GM12878 (cell line): ENCODE results near the gene SLC2A5. TPM values are rescaled to one million over a fixed set of nuclear protein-coding genes. Genes with fewer than 3 reads are reported as not detected.

Source experiments
- BCL3 ChIP-seq: IDR thresholded peaks from 2 replicates; pipeline ENCODE4 v1.6.1; 2011; ENCODE audit warnings: borderline replicate concordance, low read depth, mild to moderate bottlenecking, moderate library complexity, low read length; ENCODE audit not compliant: insufficient read depth, poor library complexity, severe bottlenecking
- BMI1 ChIP-seq: fragments of 450-650 bp; IDR thresholded peaks from 2 replicates; pipeline ENCODE4 v1.6.1; 2016; ENCODE audit warnings: mild to moderate bottlenecking, moderate library complexity, borderline replicate concordance
- CHD1 ChIP-seq: IDR thresholded peaks from 2 replicates; pipeline ENCODE4 v1.6.1; 2012; ENCODE audit warnings: low read depth, low read length, improper control_type of control experiment
- CHD2 ChIP-seq: IDR thresholded peaks from 2 replicates; pipeline ENCODE4 v1.6.1; 2011; ENCODE audit warnings: low read depth, low read length, improper control_type of control experiment, borderline replicate concordance
- CHD4 ChIP-seq: fragments of 200-600 bp; sonication (generic); IDR thresholded peaks from 2 replicates; pipeline ENCODE4 v1.6.1; 2016; ENCODE audit warnings: mild to moderate bottlenecking
- ESRRA ChIP-seq: IDR thresholded peaks from 2 replicates; pipeline ENCODE4 v1.6.1; 2012; ENCODE audit warnings: mild to moderate bottlenecking, low read length, improper control_type of control experiment
- FOS ChIP-seq: IDR thresholded peaks from 3 replicates; pipeline ENCODE4 v1.6.1; 2011; ENCODE audit warnings: borderline replicate concordance; ENCODE audit not compliant: insufficient read length; ENCODE audit errors: extremely low read depth
- IKZF1 ChIP-seq: fragments of 450-650 bp; conservative IDR thresholded peaks from 2 replicates; pipeline ENCODE4 v1.6.1; 2017; ENCODE audit warnings: antibody characterized with exemption, mild to moderate bottlenecking
- IRF4 ChIP-seq: IDR thresholded peaks from 2 replicates; pipeline ENCODE4 v1.6.1; 2011; ENCODE audit warnings: low read depth, low read length
- KDM1A ChIP-seq: fragments of 200-600 bp; sonication (generic); IDR thresholded peaks from 2 replicates; pipeline ENCODE4 v1.6.1; 2016; ENCODE audit warnings: borderline replicate concordance
- MXI1 ChIP-seq: fragments of 150-350 bp; IDR thresholded peaks from 2 replicates; pipeline ENCODE4 v1.6.1; 2011; ENCODE audit warnings: low read depth, mild to moderate bottlenecking, inconsistent platforms, low read length, improper control_type of control experiment
- MYB ChIP-seq: fragments of 150-350 bp; IDR thresholded peaks from 2 replicates; pipeline ENCODE4 v1.6.1; 2014; ENCODE audit warnings: mild to moderate bottlenecking, low read depth, low read length, borderline replicate concordance
- PKNOX1 ChIP-seq: fragments of 450-650 bp; IDR thresholded peaks from 2 replicates; pipeline ENCODE4 v1.6.1; 2016; ENCODE audit warnings: mild to moderate bottlenecking
- RB1 ChIP-seq: fragments of 450-650 bp; formaldehyde crosslinking; IDR thresholded peaks from 2 replicates; pipeline ENCODE4 v1.6.1; 2017; ENCODE audit warnings: mild to moderate bottlenecking, borderline replicate concordance
- RBBP5 ChIP-seq: fragments of 200-600 bp; sonication (generic); conservative IDR thresholded peaks from 2 replicates; pipeline ENCODE4 v1.6.1; 2016
- SIN3A ChIP-seq: IDR thresholded peaks from 2 replicates; pipeline ENCODE4 v1.6.1; 2012; ENCODE audit warnings: low read depth, low read length, improper control_type of control experiment
- SUZ12 ChIP-seq: fragments of 200-600 bp; sonication (generic); IDR thresholded peaks from one replicate; pipeline ENCODE4 v1.6.1; 2018; ENCODE audit warnings: antibody characterized with exemption, mild to moderate bottlenecking; ENCODE audit not compliant: unreplicated experiment
- TARDBP ChIP-seq: IDR thresholded peaks from 2 replicates; pipeline ENCODE4 v1.6.1; 2016; ENCODE audit warnings: borderline replicate concordance
- TCF7 ChIP-seq: IDR thresholded peaks from 2 replicates; pipeline ENCODE4 v1.6.1; 2014; ENCODE audit warnings: antibody characterized with exemption, borderline replicate concordance
- YBX1 ChIP-seq: fragments of 450-650 bp; IDR thresholded peaks from 2 replicates; pipeline ENCODE4 v1.6.1; 2016; ENCODE audit warnings: antibody characterized with exemption
- ZNF207 ChIP-seq: fragments of 450-650 bp; IDR thresholded peaks from 2 replicates; pipeline ENCODE4 v1.6.1; 2014; ENCODE audit warnings: antibody characterized with exemption, mild to moderate bottlenecking, borderline replicate concordance
- polyA plus RNA-seq, 11 experiments: library from polyadenylated mRNA; depleted of rRNA in 4 of 11; unstranded in 6 of 11; stranded (reverse) in 5 of 11; fragments of >200 nt; fragmentation: Nextera tagmentation in 4 of 11; fragmentation: Illumina TruSeq in 1 of 11; extraction: Ambion mirVana in 4 of 11; extraction: Trizol in 1 of 11; gene quantifications; 1 replicate in 1 of 11; 2 replicates in 10 of 11; pipeline versions ENCODE4 v1.2.1 to v1.2.3, GENCODE V29; 2011 to 2016; ENCODE audit warnings: inconsistent platforms in 2 of 11, missing spikeins in 2 of 11, low read depth in 1 of 11
- total RNA-seq, 4 experiments: library from RNA; depleted of rRNA in 3 of 4; stranded (reverse); fragments of >200 nt in 3 of 4; fragmentation: Illumina TruSeq in 1 of 4; extraction: Trizol in 1 of 4; gene quantifications; 2 replicates each; pipeline versions ENCODE4 v1.2.1 to v1.2.3, GENCODE V29; 2013 to 2021
- TF ChIP-seq, protein P1 (sequence below): fragments of 450-650 bp; formaldehyde crosslinking; IDR thresholded peaks from 2 replicates; pipeline ENCODE4 v1.5.0; 2022; ENCODE audit warnings: mild to moderate bottlenecking, missing genetic modification characterization

Gene SLC2A5
- total and polyA plus RNA-seq, 10 of the 15 experiments (the other 5 are each of a cell fraction or from before 2014, with no cell fraction given): 4.5 to 76.6 (median 23.9) TPM

GRCh38 chr1:9069326-9070100 is at the start of gene SLC2A5 (continued):
- TF ChIP-seq IRF4 (peak; percentile 92), BCL3 (peak; percentile 88), ZNF207 (peak; percentile 34; the same call in 1 of the 2 replicates), BMI1 (peak; percentile 44), FOS (no peak), CHD1 (no peak), KDM1A (no peak), CHD4 (no peak), PKNOX1 (peak; percentile 42; the same call in 1 of the 2 replicates), IKZF1 (peak; percentile 98), TCF7 (no peak), CHD2 (no peak), MXI1 (peak; percentile 70; the same call in 1 of the 2 replicates), SUZ12 (no peak), MYB (peak; percentile 70; the same call in 1 of the 2 replicates), ESRRA (no peak), SIN3A (no peak), RBBP5 (no peak), RB1 (no peak; the same call in 1 of the 2 replicates), YBX1 (no peak), TARDBP (no peak)
- TF ChIP-seq, protein P1, sequence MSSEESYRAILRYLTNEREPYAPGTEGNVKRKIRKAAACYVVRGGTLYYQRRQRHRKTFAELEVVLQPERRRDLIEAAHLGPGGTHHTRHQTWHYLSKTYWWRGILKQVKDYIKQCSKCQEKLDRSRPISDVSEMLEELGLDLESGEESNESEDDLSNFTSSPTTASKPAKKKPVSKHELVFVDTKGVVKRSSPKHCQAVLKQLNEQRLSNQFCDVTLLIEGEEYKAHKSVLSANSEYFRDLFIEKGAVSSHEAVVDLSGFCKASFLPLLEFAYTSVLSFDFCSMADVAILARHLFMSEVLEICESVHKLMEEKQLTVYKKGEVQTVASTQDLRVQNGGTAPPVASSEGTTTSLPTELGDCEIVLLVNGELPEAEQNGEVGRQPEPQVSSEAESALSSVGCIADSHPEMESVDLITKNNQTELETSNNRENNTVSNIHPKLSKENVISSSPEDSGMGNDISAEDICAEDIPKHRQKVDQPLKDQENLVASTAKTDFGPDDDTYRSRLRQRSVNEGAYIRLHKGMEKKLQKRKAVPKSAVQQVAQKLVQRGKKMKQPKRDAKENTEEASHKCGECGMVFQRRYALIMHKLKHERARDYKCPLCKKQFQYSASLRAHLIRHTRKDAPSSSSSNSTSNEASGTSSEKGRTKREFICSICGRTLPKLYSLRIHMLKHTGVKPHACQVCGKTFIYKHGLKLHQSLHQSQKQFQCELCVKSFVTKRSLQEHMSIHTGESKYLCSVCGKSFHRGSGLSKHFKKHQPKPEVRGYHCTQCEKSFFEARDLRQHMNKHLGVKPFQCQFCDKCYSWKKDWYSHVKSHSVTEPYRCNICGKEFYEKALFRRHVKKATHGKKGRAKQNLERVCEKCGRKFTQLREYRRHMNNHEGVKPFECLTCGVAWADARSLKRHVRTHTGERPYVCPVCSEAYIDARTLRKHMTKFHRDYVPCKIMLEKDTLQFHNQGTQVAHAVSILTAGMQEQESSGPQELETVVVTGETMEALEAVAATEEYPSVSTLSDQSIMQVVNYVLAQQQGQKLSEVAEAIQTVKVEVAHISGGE (CRISPR knock-in tag): no peak
